ENCODE measurements around the gene FAM163B. TPM values are rescaled to one million over a fixed set of nuclear protein-coding genes. Genes with fewer than 3 reads are reported as not detected.

FAM163B gene
- total RNA-seq, 2 donors from 2014 or later, result not detected

DNA sequence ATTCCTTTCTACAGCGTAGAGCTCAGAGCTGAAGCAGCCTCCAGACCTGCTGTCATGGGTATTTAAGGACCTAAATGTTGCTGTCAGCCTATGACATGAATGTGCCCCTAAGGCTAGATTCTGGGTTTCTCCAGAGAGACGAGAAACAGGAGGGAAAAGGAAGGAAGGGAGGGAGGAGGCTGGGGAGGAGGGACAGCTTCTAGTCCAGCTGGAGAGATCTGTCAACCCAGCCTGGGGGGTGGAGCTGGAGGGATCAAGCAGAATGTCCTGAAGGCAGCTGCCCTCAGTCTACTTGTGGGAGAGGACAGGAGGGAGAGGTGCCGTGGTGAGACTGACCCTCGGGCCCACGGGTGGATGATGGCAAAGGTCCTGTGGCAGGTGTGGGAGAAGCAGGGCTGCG is 25.9 kb upstream of the FAM163B start:
- H3K9me3 ChIP-seq (ENCODE audit: control insufficient read depth, low read length), result no peaks in the 10 kb centered on the region
- peak overlapping the region; percentile 71 for H3K27ac ChIP-seq (ENCODE audit: low read depth, low read length)
- no peaks in the 10 kb centered on the region for H3K9me3 Mint-ChIP-seq
- H3K36me3 Mint-ChIP-seq (ENCODE audit: low read depth), result no peaks in the 10 kb centered on the region
- no peak overlapping the region for H3K4me3 Mint-ChIP-seq
- H3K27ac Mint-ChIP-seq, result no peak overlapping the region
- H3K36me3 ChIP-seq (ENCODE audit: control insufficient read depth, insufficient read depth, low read length), result no peaks in the 10 kb centered on the region
- 90 to 91% methylated on average over 5 to 6 of the region's 6 CpGs for WGBS, 2 experiments (ENCODE audit: insufficient coverage in 1 of 2, insufficient read length in 1 of 2)
- H3K27me3 ChIP-seq (ENCODE audit: control insufficient read depth, insufficient read depth, low read length, poor library complexity, severe bottlenecking), result no peaks in the 10 kb centered on the region
- no peak overlapping the region for H3K4me3 ChIP-seq (ENCODE audit: low read length)
- no peaks in the 10 kb centered on the region for H3K4me1 ChIP-seq (ENCODE audit: control insufficient read depth, insufficient read depth, low read length)
- DNase-seq, result no peak
- peaks cover 2% of the 10 kb centered on the region for H3K4me1 Mint-ChIP-seq
- TF ChIP-seq CTCF (conservative IDR thresholded peaks at IDR 0.05), result no peak
- no peak overlapping the region for H3K9ac ChIP-seq (ENCODE audit: extremely low read depth, low read length, poor library complexity, severe bottlenecking)
- no peaks in the 10 kb centered on the region for H3K27me3 Mint-ChIP-seq (ENCODE audit: insufficient read depth)

GRCh38 chr9:133634081-133634691 is 25.0 kb upstream of the FAM163B start:
- Histone ChIP-seq H3K9ac (ENCODE audit: extremely low read depth, low read length, poor library complexity, severe bottlenecking) (no peak overlapping the region), H3K4me3 (ENCODE audit: low read length) (no peak overlapping the region), H3K36me3 (ENCODE audit: control insufficient read depth, insufficient read depth, low read length) (no peaks in the 10 kb centered on the region), H3K4me1 (ENCODE audit: control insufficient read depth, insufficient read depth, low read length) (no peaks in the 10 kb centered on the region), H3K27ac (ENCODE audit: low read depth, low read length) (peak overlapping the region; percentile 71), H3K9me3 (ENCODE audit: control insufficient read depth, low read length) (no peaks in the 10 kb centered on the region), H3K27me3 (ENCODE audit: control insufficient read depth, insufficient read depth, low read length, poor library complexity, severe bottlenecking) (no peaks in the 10 kb centered on the region)
- Mint-ChIP-seq H3K27ac (no peak overlapping the region), H3K9me3 (no peaks in the 10 kb centered on the region), H3K36me3 (ENCODE audit: low read depth) (no peaks in the 10 kb centered on the region), H3K4me3 (no peak overlapping the region), H3K27me3 (ENCODE audit: insufficient read depth) (no peaks in the 10 kb centered on the region), H3K4me1 (peaks cover 2% of the 10 kb centered on the region)
- TF ChIP-seq CTCF (conservative IDR thresholded peaks at IDR 0.05), result no peak
- DNase-seq, result no peak
- 75 to 83% methylated on average over 10 to 24 of the region's 24 CpGs for WGBS, 2 experiments (ENCODE audit: insufficient coverage in 1 of 2, insufficient read length in 1 of 2)

- Mint-ChIP-seq H3K9me3 (no peaks in the 10 kb centered on the region), H3K27me3 (ENCODE audit: insufficient read depth) (no peaks in the 10 kb centered on the region), H3K4me1 (peaks cover 2% of the 10 kb centered on the region), H3K4me3 (no peak overlapping the region), H3K27ac (no peak overlapping the region), H3K36me3 (ENCODE audit: low read depth) (no peaks in the 10 kb centered on the region)
- Histone ChIP-seq H3K27me3 (ENCODE audit: control insufficient read depth, insufficient read depth, low read length, poor library complexity, severe bottlenecking) (no peaks in the 10 kb centered on the region), H3K4me1 (ENCODE audit: control insufficient read depth, insufficient read depth, low read length) (no peaks in the 10 kb centered on the region), H3K36me3 (ENCODE audit: control insufficient read depth, insufficient read depth, low read length) (no peaks in the 10 kb centered on the region), H3K9me3 (ENCODE audit: control insufficient read depth, low read length) (no peaks in the 10 kb centered on the region), H3K4me3 (ENCODE audit: low read length) (no peak overlapping the region), H3K27ac (ENCODE audit: low read depth, low read length) (peak overlapping the region; percentile 57), H3K9ac (ENCODE audit: extremely low read depth, low read length, poor library complexity, severe bottlenecking) (no peak overlapping the region)
- no peak for TF ChIP-seq CTCF (conservative IDR thresholded peaks at IDR 0.05)
- no peak for DNase-seq
- 88 to 89% methylated on average over 5 to 8 of the region's 8 CpGs for WGBS, 2 experiments (ENCODE audit: insufficient coverage in 1 of 2, insufficient read length in 1 of 2)
These were observed 24.5 kb upstream of the FAM163B start for GRCh38 chr9:133633681-133634080.

All from endodermal cell (in vitro differentiated cells).